GM12878 (cell line): ENCODE data around the gene USP35. TPM values are rescaled to one million over a fixed set of nuclear protein-coding genes. Genes with fewer than 3 reads are reported as not detected.

ENCODE experiments used
- ATAC-seq: fragments of 200-7000 bp; cut with Tn5 transposase; 3 replicates; pipeline ENCODE4 v1.9.1; 2020; ENCODE audit warnings: mild to moderate bottlenecking, moderate library complexity
- BruUV-seq: library from RNA; stranded (reverse); fragments of 400-500 nt; replicated peaks from 2 replicates; lab custom pipeline; 2021; lab: Mats Ljungman, UMichigan
- CTCF ChIA-PET: fragments of 300-600 bp; sonication (Branson Sonifier 250); formaldehyde crosslinking; extraction: SDS; loops from one replicate; lab custom pipeline; 2021; ENCODE audit warnings: inconsistent platforms; lab: Yijun Ruan, JAX
- POLR2A ChIA-PET: fragments of 350-600 bp; formaldehyde crosslinking; extraction: SDS; loops from one replicate; lab custom pipeline; 2021; ENCODE audit warnings: inconsistent platforms; lab: Charles Lee
- RAD21 ChIA-PET: fragments of 300-600 bp; sonication (Branson Sonifier 250); formaldehyde crosslinking; loops from one replicate; lab custom pipeline; 2023; ENCODE audit warnings: antibody characterized with exemption; ENCODE audit not compliant: unreplicated experiment; lab: Charles Lee
- SMC1A ChIA-PET: fragments of 300-600 bp; sonication (Branson Sonifier 250); formaldehyde crosslinking; loops from one replicate; lab custom pipeline; 2023; ENCODE audit not compliant: unreplicated experiment, uncharacterized antibody; lab: Charles Lee
- DNase-seq: peaks from one replicate; pipeline ENCODE4 v3.0.0-alpha.2; 2011; ENCODE audit warnings: low read depth, low spot score
- FAIRE-seq: peaks from 3 replicates; lab custom pipeline; 2011; peaks lifted over from hg19 to GRCh38; lab: Jason Lieb, UNC
- H2AFZ ChIP-seq: 2 replicates; pipeline ENCODE4 v1.6.0; 2011; ENCODE audit warnings: low read depth, low read length, control low read depth; ENCODE audit not compliant: control insufficient read depth
- H3K27ac ChIP-seq: 2 replicates; pipeline ENCODE4 v1.5.1; 2011; ENCODE audit warnings: control low read depth; ENCODE audit not compliant: control insufficient read depth, insufficient read depth
- H3K27me3 ChIP-seq, 2 experiments: replicated peaks in 1 of 2; 2 replicates each; pipeline versions ENCODE4 v1.6.0 to v1.6.1; 2011; ENCODE audit warnings: low read length in 1 of 2; ENCODE audit not compliant: control insufficient read depth in 2 of 2, insufficient read depth in 2 of 2
- H3K36me3 ChIP-seq, 2 experiments: 2 replicates each; pipeline ENCODE4 v1.5.1; 2011; ENCODE audit warnings: low read length in 1 of 2; ENCODE audit not compliant: control insufficient read depth in 2 of 2, insufficient read depth in 2 of 2
- H3K4me1 ChIP-seq: 2 replicates; pipeline ENCODE4 v1.6.1; 2011; ENCODE audit warnings: mild to moderate bottlenecking, low read length, moderate library complexity, mixed read lengths; ENCODE audit not compliant: control insufficient read depth, insufficient read depth
- H3K4me2 ChIP-seq: 2 replicates; pipeline ENCODE4 v1.6.0; 2011; ENCODE audit warnings: control low read depth; ENCODE audit not compliant: control insufficient read depth, insufficient read depth
- H3K4me3 ChIP-seq: fragments of 200-600 bp; sonication (generic); 2 replicates; pipeline ENCODE4 v1.5.1; 2016
- H3K79me2 ChIP-seq: 2 replicates; pipeline ENCODE4 v1.6.0; 2011; ENCODE audit warnings: low read length; ENCODE audit not compliant: control insufficient read depth, insufficient read depth
- H3K9ac ChIP-seq: 2 replicates; pipeline ENCODE4 v1.8.0; 2011; ENCODE audit warnings: low read length, control low read depth, mixed read lengths; ENCODE audit not compliant: control insufficient read depth, insufficient read depth
- H3K9me3 ChIP-seq: replicated peaks from 3 replicates; pipeline ENCODE4 v1.5.1; 2011; ENCODE audit warnings: mild to moderate bottlenecking, low read length; ENCODE audit not compliant: control insufficient read depth, insufficient read depth
- H4K20me1 ChIP-seq: 2 replicates; pipeline ENCODE4 v1.6.0; 2011; ENCODE audit not compliant: control insufficient read depth, insufficient read depth
- BACH1 ChIP-seq: fragments of 450-650 bp; IDR thresholded peaks from 2 replicates; pipeline ENCODE4 v1.6.1; 2017; ENCODE audit warnings: mild to moderate bottlenecking, borderline replicate concordance
- BCL11A ChIP-seq: IDR thresholded peaks from 2 replicates; pipeline ENCODE4 v1.6.1; 2011; ENCODE audit warnings: low read depth, low read length
- CBX3 ChIP-seq: fragments of 200-600 bp; sonication (generic); IDR thresholded peaks from 2 replicates; pipeline ENCODE4 v1.6.1; 2016; ENCODE audit warnings: low read depth, borderline replicate concordance
- CHD1 ChIP-seq: IDR thresholded peaks from 2 replicates; pipeline ENCODE4 v1.6.1; 2012; ENCODE audit warnings: low read depth, low read length, improper control_type of control experiment
- CHD4 ChIP-seq: fragments of 200-600 bp; sonication (generic); IDR thresholded peaks from 2 replicates; pipeline ENCODE4 v1.6.1; 2016; ENCODE audit warnings: mild to moderate bottlenecking
- ESRRA ChIP-seq: IDR thresholded peaks from 2 replicates; pipeline ENCODE4 v1.6.1; 2012; ENCODE audit warnings: mild to moderate bottlenecking, low read length, improper control_type of control experiment
- EZH2 ChIP-seq: IDR thresholded peaks from 2 replicates; pipeline ENCODE4 v1.6.1; 2012; ENCODE audit warnings: low read depth, mild to moderate bottlenecking, control low read depth, inconsistent platforms, low read length, borderline replicate concordance; ENCODE audit not compliant: control insufficient read depth
- JUND ChIP-seq: IDR thresholded peaks from 2 replicates; pipeline ENCODE4 v1.6.1; 2012; ENCODE audit warnings: low read depth, mild to moderate bottlenecking, low read length, improper control_type of control experiment, moderate library complexity
- KDM1A ChIP-seq: fragments of 200-600 bp; sonication (generic); IDR thresholded peaks from 2 replicates; pipeline ENCODE4 v1.6.1; 2016; ENCODE audit warnings: borderline replicate concordance
- MYB ChIP-seq: fragments of 150-350 bp; IDR thresholded peaks from 2 replicates; pipeline ENCODE4 v1.6.1; 2014; ENCODE audit warnings: mild to moderate bottlenecking, low read depth, low read length, borderline replicate concordance
- NR2F1 ChIP-seq: fragments of 450-650 bp; conservative IDR thresholded peaks from 2 replicates; pipeline ENCODE4 v1.6.1; 2017; ENCODE audit warnings: mild to moderate bottlenecking
- RB1 ChIP-seq: fragments of 450-650 bp; formaldehyde crosslinking; IDR thresholded peaks from 2 replicates; pipeline ENCODE4 v1.6.1; 2017; ENCODE audit warnings: mild to moderate bottlenecking, borderline replicate concordance
- SIX5 ChIP-seq: IDR thresholded peaks from 2 replicates; pipeline ENCODE4 v1.6.1; 2011; ENCODE audit warnings: mild to moderate bottlenecking, low read depth, low read length, moderate library complexity; ENCODE audit not compliant: severe bottlenecking
- ZBTB33 ChIP-seq: fragments of 450-650 bp; IDR thresholded peaks from 2 replicates; pipeline ENCODE4 v1.6.1; 2017; ENCODE audit warnings: mild to moderate bottlenecking
- WGBS: methylation state at CpG from one replicate; pipeline ENCODE4 v1.1.6; 2016; ENCODE audit warnings: low lambda C conversion rate; ENCODE audit not compliant: insufficient replicate concordance, insufficient coverage; ENCODE audit errors: missing lambda C conversion rate; 5-methylcytosine and 5-hydroxymethylcytosine counted together
- in situ Hi-C: fragments of 300-500 bp; cut with MboI; formaldehyde crosslinking; loops from 9 replicates; pipeline ENCODE4 v1.14.3; 2018; ENCODE audit warnings: mixed read lengths
- intact Hi-C: fragments of 100-400 bp; cut with micrococcal nuclease; formaldehyde crosslinking; loops from one replicate; pipeline ENCODE4 v1.14.2; 2022; ENCODE audit not compliant: unreplicated experiment
- polyA plus RNA-seq, 11 experiments: library from polyadenylated mRNA; depleted of rRNA in 4 of 11; unstranded in 6 of 11; stranded (reverse) in 5 of 11; fragments of >200 nt; fragmentation: Nextera tagmentation in 4 of 11; fragmentation: Illumina TruSeq in 1 of 11; extraction: Ambion mirVana in 4 of 11; extraction: Trizol in 1 of 11; gene quantifications; 1 replicate in 1 of 11; 2 replicates in 10 of 11; pipeline versions ENCODE4 v1.2.1 to v1.2.3, GENCODE V29; 2011 to 2016; ENCODE audit warnings: inconsistent platforms in 2 of 11, missing spikeins in 2 of 11, low read depth in 1 of 11
- total RNA-seq, 4 experiments: library from RNA; depleted of rRNA in 3 of 4; stranded (reverse); fragments of >200 nt in 3 of 4; fragmentation: Illumina TruSeq in 1 of 4; extraction: Trizol in 1 of 4; gene quantifications; 2 replicates each; pipeline versions ENCODE4 v1.2.1 to v1.2.3, GENCODE V29; 2013 to 2021
- TF ChIP-seq, protein P1 (sequence below): fragments of 450-650 bp; IDR thresholded peaks from 2 replicates; pipeline ENCODE4 v1.6.1; 2017; ENCODE audit warnings: low read depth, mild to moderate bottlenecking, moderate library complexity
- TF ChIP-seq, protein P2 (sequence below): IDR thresholded peaks from 2 replicates; pipeline ENCODE4 v1.6.1; 2011; ENCODE audit warnings: borderline replicate concordance, low read depth, mild to moderate bottlenecking, moderate library complexity, low read length; ENCODE audit not compliant: insufficient read depth, poor library complexity, severe bottlenecking
- TF ChIP-seq, protein P3 (sequence below): IDR thresholded peaks from 2 replicates; pipeline ENCODE4 v1.6.1; 2011; ENCODE audit warnings: mild to moderate bottlenecking, low read depth, low read length, moderate library complexity; ENCODE audit not compliant: insufficient replicate concordance

The USP35 gene
- total and polyA plus RNA-seq, 10 of the 15 experiments (the other 5 are each of a cell fraction or from before 2014, with no cell fraction given), result 0.13 to 6.4 (median 3.1) TPM; not detected in 1

DNA sequence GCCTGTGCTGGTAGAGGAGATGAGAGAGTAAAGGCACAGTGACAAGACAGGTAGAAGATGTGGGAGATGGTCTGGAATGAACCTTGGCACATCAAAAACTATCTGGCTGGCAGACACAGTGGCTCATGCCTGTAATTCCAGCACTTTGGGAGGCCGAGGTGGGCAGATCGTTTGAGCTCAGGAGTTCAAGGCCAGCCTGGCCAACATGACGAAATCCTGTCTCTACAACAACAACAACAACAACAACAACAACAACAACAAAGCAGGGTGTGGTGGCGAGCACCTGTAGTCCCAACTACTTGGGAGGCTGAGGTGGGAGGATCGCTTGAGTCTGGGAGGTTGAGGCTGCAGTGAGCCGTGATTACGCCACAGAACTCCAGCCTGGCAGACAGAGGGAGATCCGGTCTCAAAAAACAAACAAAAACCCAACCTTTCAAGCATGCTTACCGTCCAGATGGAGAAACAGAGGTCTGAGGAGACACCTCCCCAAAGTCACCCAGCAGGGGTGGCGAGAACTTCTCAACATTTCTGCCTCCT, 12.0 kb upstream of the USP35 start:
- no TSS peak for BruUV-seq
- ChIA-PET CTCF (no interaction called here), SMC1A (no interaction called here)

More for the DNA sequence above, 12.0 kb upstream of the USP35 start:
- RAD21 ChIA-PET, result no interaction called here
- DNase-seq (no peak), FAIRE-seq (no peak), ATAC-seq (no peak)
- no peak overlapping the region for H2AFZ ChIP-seq
- H3K9ac ChIP-seq, result no peak overlapping the region
- H3K79me2 ChIP-seq, result no peaks in the 10 kb centered on the region
- H3K4me3 ChIP-seq, result no peak overlapping the region
- H4K20me1 ChIP-seq, result no peaks in the 10 kb centered on the region
- no peak overlapping the region for H3K27ac ChIP-seq
- H3K4me1 ChIP-seq, result no peaks in the 10 kb centered on the region
- no peak overlapping the region for H3K4me2 ChIP-seq
- 82% methylated on average over 10 of the region's 10 CpGs for WGBS
- H3K27me3 ChIP-seq, result no peaks in the 10 kb centered on the region
- POLR2A ChIA-PET, result no interaction called here
- intact Hi-C loops, result no loop called here
- peaks cover 0 to 4% of the 10 kb centered on the region in 2 experiments; a peak in 3 of 4 replicates for H3K36me3 ChIP-seq
- in situ Hi-C loops, result no loop called here
- no peaks in the 10 kb centered on the region for H3K9me3 ChIP-seq
- TF ChIP-seq MYB (no peak), NR2F1 (no peak), EZH2 (no peak), ZBTB33 (no peak), CHD4 (no peak), JUND (no peak), CBX3 (no peak), RB1 (no peak), ESRRA (no peak), BACH1 (no peak), BCL11A (no peak), CHD1 (no peak), KDM1A (no peak), SIX5 (no peak)
- TF ChIP-seq, protein P1, sequence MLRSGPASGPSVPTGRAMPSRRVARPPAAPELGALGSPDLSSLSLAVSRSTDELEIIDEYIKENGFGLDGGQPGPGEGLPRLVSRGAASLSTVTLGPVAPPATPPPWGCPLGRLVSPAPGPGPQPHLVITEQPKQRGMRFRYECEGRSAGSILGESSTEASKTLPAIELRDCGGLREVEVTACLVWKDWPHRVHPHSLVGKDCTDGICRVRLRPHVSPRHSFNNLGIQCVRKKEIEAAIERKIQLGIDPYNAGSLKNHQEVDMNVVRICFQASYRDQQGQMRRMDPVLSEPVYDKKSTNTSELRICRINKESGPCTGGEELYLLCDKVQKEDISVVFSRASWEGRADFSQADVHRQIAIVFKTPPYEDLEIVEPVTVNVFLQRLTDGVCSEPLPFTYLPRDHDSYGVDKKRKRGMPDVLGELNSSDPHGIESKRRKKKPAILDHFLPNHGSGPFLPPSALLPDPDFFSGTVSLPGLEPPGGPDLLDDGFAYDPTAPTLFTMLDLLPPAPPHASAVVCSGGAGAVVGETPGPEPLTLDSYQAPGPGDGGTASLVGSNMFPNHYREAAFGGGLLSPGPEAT, result no peak
- TF ChIP-seq, protein P2, sequence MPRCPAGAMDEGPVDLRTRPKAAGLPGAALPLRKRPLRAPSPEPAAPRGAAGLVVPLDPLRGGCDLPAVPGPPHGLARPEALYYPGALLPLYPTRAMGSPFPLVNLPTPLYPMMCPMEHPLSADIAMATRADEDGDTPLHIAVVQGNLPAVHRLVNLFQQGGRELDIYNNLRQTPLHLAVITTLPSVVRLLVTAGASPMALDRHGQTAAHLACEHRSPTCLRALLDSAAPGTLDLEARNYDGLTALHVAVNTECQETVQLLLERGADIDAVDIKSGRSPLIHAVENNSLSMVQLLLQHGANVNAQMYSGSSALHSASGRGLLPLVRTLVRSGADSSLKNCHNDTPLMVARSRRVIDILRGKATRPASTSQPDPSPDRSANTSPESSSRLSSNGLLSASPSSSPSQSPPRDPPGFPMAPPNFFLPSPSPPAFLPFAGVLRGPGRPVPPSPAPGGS, result no peak
- TF ChIP-seq, protein P3, sequence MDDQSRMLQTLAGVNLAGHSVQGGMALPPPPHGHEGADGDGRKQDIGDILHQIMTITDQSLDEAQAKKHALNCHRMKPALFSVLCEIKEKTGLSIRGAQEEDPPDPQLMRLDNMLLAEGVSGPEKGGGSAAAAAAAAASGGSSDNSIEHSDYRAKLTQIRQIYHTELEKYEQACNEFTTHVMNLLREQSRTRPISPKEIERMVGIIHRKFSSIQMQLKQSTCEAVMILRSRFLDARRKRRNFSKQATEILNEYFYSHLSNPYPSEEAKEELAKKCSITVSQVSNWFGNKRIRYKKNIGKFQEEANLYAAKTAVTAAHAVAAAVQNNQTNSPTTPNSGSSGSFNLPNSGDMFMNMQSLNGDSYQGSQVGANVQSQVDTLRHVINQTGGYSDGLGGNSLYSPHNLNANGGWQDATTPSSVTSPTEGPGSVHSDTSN, result no peak
